IMR-90 (cell line): ENCODE measurements around the gene ARHGDIA. TPM values are rescaled to one million over a fixed set of nuclear protein-coding genes. Genes with fewer than 3 reads are reported as not detected.

ENCODE experiments used
- ATAC-seq: fragments of 200-7000 bp; cut with Tn5 transposase; 2 replicates; pipeline ENCODE4 v1.9.1; 2020; ENCODE audit warnings: low read depth, mild to moderate bottlenecking, moderate library complexity
- BruUV-seq: library from RNA; stranded (reverse); fragments of 400-500 nt; replicated peaks from 2 replicates; lab custom pipeline; 2021; lab: Mats Ljungman, UMichigan
- CTCF ChIA-PET: fragments of 300-600 bp; formaldehyde crosslinking; extraction: SDS; loops from one replicate; lab custom pipeline; 2021; ENCODE audit warnings: antibody characterized with exemption; lab: Yijun Ruan, JAX
- POLR2A ChIA-PET: fragments of 300-600 bp; sonication (Branson Sonifier 250); formaldehyde crosslinking; loops from one replicate; lab custom pipeline; 2022; ENCODE audit warnings: antibody characterized with exemption; ENCODE audit not compliant: unreplicated experiment; lab: Charles Lee
- DNase-seq: peaks from one replicate; pipeline ENCODE4 v3.0.0; 2013
- H2AFZ ChIP-seq: replicated peaks from 2 replicates; pipeline ENCODE3; 2013; ENCODE audit warnings: low read length, mild to moderate bottlenecking; ENCODE audit not compliant: poor library complexity
- H2AK5ac ChIP-seq: 2 replicates; pipeline ENCODE4 v1.6.1; 2013; ENCODE audit warnings: low read depth, low read length, inconsistent platforms
- H2AK9ac ChIP-seq: replicated peaks from 2 replicates; pipeline ENCODE3; 2013; ENCODE audit warnings: mild to moderate bottlenecking, low read depth, low read length, moderate library complexity; ENCODE audit not compliant: poor library complexity
- H2BK120ac ChIP-seq: 2 replicates; pipeline ENCODE4 v1.6.1; 2013; ENCODE audit warnings: low read depth, low read length, inconsistent platforms
- H2BK15ac ChIP-seq: 3 replicates; pipeline ENCODE4 v1.6.1; 2013; ENCODE audit warnings: low read depth, low read length, inconsistent platforms
- H2BK20ac ChIP-seq: 2 replicates; pipeline ENCODE4 v1.6.1; 2013; ENCODE audit warnings: low read depth, mild to moderate bottlenecking, inconsistent platforms, low read length, moderate library complexity
- H2BK5ac ChIP-seq: 2 replicates; pipeline ENCODE4 v1.6.1; 2013; ENCODE audit warnings: mild to moderate bottlenecking, low read depth, low read length, inconsistent platforms; ENCODE audit not compliant: poor library complexity, severe bottlenecking
- H3K14ac ChIP-seq: replicated peaks from 2 replicates; pipeline ENCODE4 v1.6.1; 2013; ENCODE audit warnings: low read depth, low read length, inconsistent platforms
- H3K18ac ChIP-seq: 2 replicates; pipeline ENCODE4 v1.6.1; 2013; ENCODE audit warnings: low read depth, low read length, control low read depth
- H3K23ac ChIP-seq: 2 replicates; pipeline ENCODE4 v1.6.1; 2013; ENCODE audit warnings: low read depth, low read length, inconsistent platforms
- H3K27ac ChIP-seq: 2 replicates; pipeline ENCODE4 v1.5.1; 2013; ENCODE audit warnings: mild to moderate bottlenecking, control low read depth, low read length; ENCODE audit not compliant: insufficient read depth
- H3K27me3 ChIP-seq: 2 replicates; pipeline ENCODE4 v1.6.1; 2013; ENCODE audit warnings: low read length; ENCODE audit not compliant: control insufficient read depth, insufficient read depth
- H3K36me3 ChIP-seq: 2 replicates; pipeline ENCODE4 v1.6.1; 2013; ENCODE audit warnings: low read length, mixed read lengths; ENCODE audit not compliant: control insufficient read depth, insufficient read depth
- H3K4ac ChIP-seq: 2 replicates; pipeline ENCODE4 v1.6.1; 2013; ENCODE audit warnings: low read depth, low read length, inconsistent platforms
- H3K4me1 ChIP-seq: 2 replicates; pipeline ENCODE4 v1.6.1; 2013; ENCODE audit warnings: low read length, mixed read lengths; ENCODE audit not compliant: control insufficient read depth, insufficient read depth
- H3K4me2 ChIP-seq: 2 replicates; pipeline ENCODE4 v1.6.1; 2013; ENCODE audit warnings: low read depth, mild to moderate bottlenecking, control low read depth, low read length, moderate library complexity
- H3K4me3 ChIP-seq: 2 replicates; pipeline ENCODE4 v1.5.1; 2013; ENCODE audit warnings: low read depth, mild to moderate bottlenecking, control low read depth, low read length, moderate library complexity; ENCODE audit not compliant: insufficient read depth
- H3K56ac ChIP-seq: 2 replicates; pipeline ENCODE4 v1.6.1; 2013; ENCODE audit warnings: low read length, inconsistent platforms; ENCODE audit not compliant: insufficient read depth; ENCODE audit errors: extremely low read depth
- H3K79me1 ChIP-seq, 2 experiments: 2 replicates each; pipeline ENCODE4 v1.6.1; 2013; ENCODE audit warnings: low read length in 2 of 2, inconsistent platforms in 1 of 2, low read depth in 1 of 2
- H3K9ac ChIP-seq: 2 replicates; pipeline ENCODE4 v1.6.1; 2013; ENCODE audit warnings: low read depth, low read length, control low read depth
- H3K9me1 ChIP-seq: 2 replicates; pipeline ENCODE4 v1.6.1; 2013; ENCODE audit warnings: low read length, inconsistent platforms; ENCODE audit not compliant: insufficient read depth
- H3K9me3 ChIP-seq: 2 replicates; pipeline ENCODE4 v1.6.1; 2013; ENCODE audit warnings: low read length; ENCODE audit not compliant: control insufficient read depth, insufficient read depth
- H4K20me1 ChIP-seq: 2 replicates; pipeline ENCODE4 v1.6.1; 2013; ENCODE audit warnings: low read length, inconsistent platforms; ENCODE audit not compliant: insufficient read depth
- H4K5ac ChIP-seq: 2 replicates; pipeline ENCODE4 v1.6.1; 2013; ENCODE audit warnings: mild to moderate bottlenecking, low read depth, low read length, control low read depth
- H4K8ac ChIP-seq, 2 experiments: 2 replicates each; pipeline ENCODE4 v1.6.1; 2013; ENCODE audit warnings: low read depth in 2 of 2, low read length in 2 of 2, control low read depth in 1 of 2, inconsistent platforms in 1 of 2
- H4K91ac ChIP-seq: 2 replicates; pipeline ENCODE4 v1.6.1; 2013; ENCODE audit warnings: low read depth, low read length, inconsistent platforms; ENCODE audit not compliant: insufficient read depth
- BHLHE40 ChIP-seq: fragments of 150-350 bp; IDR thresholded peaks from 2 replicates; pipeline ENCODE4 v1.6.1; 2016; ENCODE audit warnings: mild to moderate bottlenecking, low read depth, low read length
- CEBPB ChIP-seq: IDR thresholded peaks from 2 replicates; pipeline ENCODE4 v1.6.1; 2012; ENCODE audit warnings: low read depth, low read length, improper control_type of control experiment
- CHD1 ChIP-seq: IDR thresholded peaks from 2 replicates; pipeline ENCODE4 v1.6.1; 2012; ENCODE audit warnings: low read depth, low read length, improper control_type of control experiment
- CTCF ChIP-seq: conservative IDR thresholded peaks from 2 replicates; pipeline ENCODE4 v1.5.1; 2012; ENCODE audit warnings: mild to moderate bottlenecking, low read depth, low read length, improper control_type of control experiment
- MAFK ChIP-seq: IDR thresholded peaks from 2 replicates; pipeline ENCODE4 v1.6.1; 2012; ENCODE audit warnings: low read depth, low read length, improper control_type of control experiment
- MAZ ChIP-seq: IDR thresholded peaks from 2 replicates; pipeline ENCODE4 v1.6.1; 2012; ENCODE audit warnings: low read depth, mild to moderate bottlenecking, low read length, improper control_type of control experiment, moderate library complexity, borderline replicate concordance
- NFE2L2 ChIP-seq: fragments of 150-350 bp; IDR thresholded peaks from 2 replicates; pipeline ENCODE4 v1.6.1; 2016; ENCODE audit warnings: low read depth, mild to moderate bottlenecking, low read length
- POLR2A ChIP-seq: IDR thresholded peaks from 2 replicates; pipeline ENCODE4 v1.6.1; 2012; ENCODE audit warnings: mild to moderate bottlenecking, low read depth, low read length
- RAD21 ChIP-seq: IDR thresholded peaks from 2 replicates; pipeline ENCODE4 v1.6.1; 2012; ENCODE audit warnings: low read length, improper control_type of control experiment
- RCOR1 ChIP-seq: IDR thresholded peaks from 2 replicates; pipeline ENCODE4 v1.6.1; 2012; ENCODE audit warnings: mild to moderate bottlenecking, low read length, improper control_type of control experiment; ENCODE audit not compliant: insufficient replicate concordance
- RFX5 ChIP-seq: IDR thresholded peaks from 2 replicates; pipeline ENCODE4 v1.8.0; 2012; ENCODE audit warnings: low read depth, mild to moderate bottlenecking, low read length, moderate library complexity
- WGBS, 2 experiments: methylation state at CpG; one replicate each; pipeline versions ENCODE4 v1.1.5 to v1.1.7; 2013; ENCODE audit warnings: missing lambda C conversion rate in 2 of 2; ENCODE audit not compliant: insufficient read length in 1 of 2; ENCODE audit errors: extremely low coverage in 2 of 2; 5-methylcytosine and 5-hydroxymethylcytosine counted together
- dilution Hi-C: fragments of 300-500 bp; cut with HindIII; formaldehyde crosslinking; loops from one replicate; pipeline ENCODE4 v1.14.3; 2018; ENCODE audit warnings: low sequenced_read_pairs; ENCODE audit not compliant: unreplicated experiment
- in situ Hi-C: fragments of 300-500 bp; cut with MboI; formaldehyde crosslinking; loops from 3 replicates; pipeline ENCODE4 v1.14.3; 2019; ENCODE audit warnings: low sequenced_read_pairs, inconsistent platforms, mixed read lengths
- intact Hi-C: fragments of 100-400 bp; cut with micrococcal nuclease; formaldehyde crosslinking; loops from 2 replicates; pipeline ENCODE4 v1.10.0; 2022
- polyA plus RNA-seq, 3 experiments: library from polyadenylated mRNA; depleted of rRNA; stranded (reverse); fragments of >200 nt; gene quantifications; 2 replicates each; pipeline ENCODE4 v1.2.3, GENCODE V29; 2012; ENCODE audit warnings: low replicate concordance in 1 of 3
- total RNA-seq: library from RNA; depleted of rRNA; stranded (reverse); fragments of >200 nt; gene quantifications from 2 replicates; pipeline ENCODE4 v1.2.3, GENCODE V29; 2012
- TF ChIP-seq, protein P1 (sequence below): fragments of 150-350 bp; IDR thresholded peaks from 2 replicates; pipeline ENCODE4 v1.6.1; 2016; ENCODE audit warnings: low read depth, mild to moderate bottlenecking, low read length, moderate library complexity, borderline replicate concordance

Gene ARHGDIA
- total and polyA plus RNA-seq, 2 of the 4 experiments (the other 2 are of a cell fraction), result 62.7 to 362 TPM

GRCh38 chr17:81817758-81818147 lies 53.4 kb downstream of the ARHGDIA start:
- H4K8ac ChIP-seq, result 0 out of 4 replicates have a peak overlapping the region, but pooled peaks of 1 of the 2 experiments have one; percentile 10
- H3K36me3 ChIP-seq, result peaks cover 5% of the 10 kb centered on the region; the same call in 1 of the 2 replicates
- H2BK20ac ChIP-seq, result 0 out of 2 replicates have a peak overlapping the region, but pooled peaks have one; percentile 18
- CTCF ChIA-PET, result interaction anchor here (0.6 kb wide), 1 partner anchor 87 kb away, joined by 3 read pairs; no protein-coding TSS in a partner anchor
- H4K20me1 ChIP-seq, result peaks cover 6% of the 10 kb centered on the region
- peak overlapping the region; percentile 27; the same call in 1 of the 2 replicates for H2BK120ac ChIP-seq
- H2AK9ac ChIP-seq, result peak overlapping the region; percentile 24
- in situ Hi-C loops (no loop called here), intact Hi-C loops (no loop called here), dilution Hi-C loops (no loop called here)
- peak overlapping the region; percentile 67; the same call in 1 of the 2 replicates for H2AK5ac ChIP-seq
- H3K27ac ChIP-seq, result no peak overlapping the region
- DNase-seq (no peak), ATAC-seq (no peak)
- H3K14ac ChIP-seq, result no peak overlapping the region; the same call in 1 of the 2 replicates
- H3K4me1 ChIP-seq, result peaks cover 9% of the 10 kb centered on the region; the same call in 1 of the 2 replicates
- H3K27me3 ChIP-seq, result 0 out of 2 replicates have a peak, but pooled peaks cover 2% of the 10 kb centered on the region
- H3K9ac ChIP-seq, result no peak overlapping the region
- peak overlapping the region; percentile 51; the same call in 1 of the 2 replicates for H3K4ac ChIP-seq
- TF ChIP-seq POLR2A, result no peak
- no peak for TF ChIP-seq BHLHE40
- TF ChIP-seq MAFK, result no peak
- TF ChIP-seq RCOR1, result no peak
- no peak for TF ChIP-seq RAD21
- no peak for TF ChIP-seq CHD1
- TF ChIP-seq MAZ, result no peak
- TF ChIP-seq RFX5, result no peak
- TF ChIP-seq CEBPB, result no peak
- TF ChIP-seq, protein P1, sequence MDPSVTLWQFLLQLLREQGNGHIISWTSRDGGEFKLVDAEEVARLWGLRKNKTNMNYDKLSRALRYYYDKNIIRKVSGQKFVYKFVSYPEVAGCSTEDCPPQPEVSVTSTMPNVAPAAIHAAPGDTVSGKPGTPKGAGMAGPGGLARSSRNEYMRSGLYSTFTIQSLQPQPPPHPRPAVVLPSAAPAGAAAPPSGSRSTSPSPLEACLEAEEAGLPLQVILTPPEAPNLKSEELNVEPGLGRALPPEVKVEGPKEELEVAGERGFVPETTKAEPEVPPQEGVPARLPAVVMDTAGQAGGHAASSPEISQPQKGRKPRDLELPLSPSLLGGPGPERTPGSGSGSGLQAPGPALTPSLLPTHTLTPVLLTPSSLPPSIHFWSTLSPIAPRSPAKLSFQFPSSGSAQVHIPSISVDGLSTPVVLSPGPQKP, result no peak
- TF ChIP-seq NFE2L2, result no peak
- no peak for TF ChIP-seq CTCF
- H2BK5ac ChIP-seq, result no peak overlapping the region
- no peak overlapping the region for H3K56ac ChIP-seq
- H3K23ac ChIP-seq, result peak overlapping the region; percentile 46; the same call in 1 of the 2 replicates
- no peak overlapping the region for H3K4me3 ChIP-seq
- no peaks in the 10 kb centered on the region for H3K79me1 ChIP-seq
- H2AFZ ChIP-seq, result peak overlapping the region; percentile 32
- peaks cover 10% of the 10 kb centered on the region; the same call in 1 of the 2 replicates for H3K9me1 ChIP-seq
- H4K91ac ChIP-seq, result no peak overlapping the region; the same call in 1 of the 2 replicates
- POLR2A ChIA-PET, result no interaction called here
- no peaks in the 10 kb centered on the region for H3K9me3 ChIP-seq
- H3K18ac ChIP-seq, result no peak overlapping the region
- H4K5ac ChIP-seq, result no peak overlapping the region
- H2BK15ac ChIP-seq, result no peak overlapping the region
- WGBS, 2 experiments, result 25% methylated on average over 3 of the region's 7 CpGs; no CpG with 5 or more reads in 1 of the 2 experiments
- no peak overlapping the region for H3K4me2 ChIP-seq
- BruUV-seq, result no TSS peak
